Activated CD4-positive, alpha-beta T cell treated with anti-CD3 and anti-CD28 coated beads, Interleukin-2, Interleukin-6, amounts not matched to agents 100 ng/mL and 50 ng/mL, durations not matched to agents 16 hours and 8 hours (primary cell): Measurements from ENCODE around the gene DBP.
"Not testable (repeated sequence)": the region's sequence is repeated elsewhere in the genome, so short reads cannot be mapped to it uniquely, and the experiment has no call there.

Experiments used
- DNase-seq: peaks from one replicate; pipeline ENCODE4 v3.0.0-alpha.2; 2020

The DBP gene

GRCh38 chr19:48664476-48664875 lies 27.3 kb upstream of the DBP start:
- no peak for DNase-seq

GRCh38 chr19:48663667-48664066 lies 26.5 kb upstream of the DBP start:
- no peak for DNase-seq

DNA sequence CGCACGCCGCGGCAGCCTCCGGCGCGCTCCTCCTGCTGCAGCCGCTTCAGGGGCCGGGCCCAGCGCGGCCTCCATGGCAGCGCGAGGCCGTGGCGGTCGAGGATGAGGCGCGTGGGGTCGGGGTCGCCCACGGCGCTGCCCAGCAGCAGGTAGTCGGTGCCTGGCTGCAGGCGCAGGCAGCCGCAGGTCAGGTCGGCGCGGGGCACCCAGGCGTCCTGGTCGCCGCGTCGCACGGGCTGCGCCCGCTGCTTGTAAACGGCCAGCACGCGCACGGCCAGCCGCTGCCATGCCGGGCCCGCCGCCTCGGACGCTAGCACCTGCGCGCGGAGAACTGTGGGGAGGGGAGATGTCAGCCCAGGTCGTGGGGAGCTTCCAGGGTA lies 24.5 kb upstream of the DBP start:
- DNase-seq: no peak

DNA sequence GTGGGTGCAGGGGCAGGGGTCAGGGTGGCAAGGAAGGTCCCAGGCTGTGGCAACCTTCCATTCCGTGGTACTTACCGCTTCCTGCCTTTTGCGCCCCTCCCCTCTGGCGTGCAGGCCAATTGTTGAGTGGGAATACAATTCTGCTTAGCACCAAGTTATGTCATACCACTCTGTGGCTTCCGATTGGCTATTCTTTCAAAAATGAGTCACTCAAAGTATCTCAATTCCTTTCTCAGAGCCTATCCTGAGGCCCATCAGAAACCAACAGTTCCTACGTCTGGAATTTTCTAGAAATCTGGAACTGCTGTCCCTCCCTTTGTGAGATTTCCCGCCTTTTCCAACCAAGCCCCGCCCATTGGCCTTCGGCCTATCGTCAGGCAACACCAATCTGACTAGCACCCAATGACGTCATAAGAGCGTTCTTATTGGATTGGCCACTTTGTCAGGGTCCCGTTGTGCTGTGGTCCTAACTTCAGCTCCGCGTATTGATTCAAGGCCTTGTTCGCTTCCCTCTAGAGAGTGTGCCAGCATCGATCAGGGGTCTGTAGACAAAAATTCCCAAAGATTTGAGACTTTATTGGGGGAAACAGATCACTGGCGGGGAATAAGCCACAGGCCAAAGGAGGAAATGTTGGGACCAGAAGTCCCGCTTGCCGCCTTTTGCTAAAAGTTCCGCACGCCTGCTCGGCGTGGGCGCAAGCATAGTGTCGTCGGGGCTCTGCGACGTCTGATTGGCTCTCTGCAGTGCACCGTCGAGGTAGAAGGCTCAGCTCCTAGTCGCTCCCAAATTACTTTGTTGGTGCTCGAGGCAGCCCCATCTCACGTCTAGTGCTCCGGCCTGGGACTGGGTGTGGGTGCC lies 23.9 kb upstream of the DBP start:
- DNase-seq: peak; percentile 94

- peak; percentile 18 for DNase-seq
Measured at GRCh38 chr19:48659768-48660167, 22.6 kb upstream of the DBP start.

GRCh38 chr19:48658483-48658882 lies 21.3 kb upstream of the DBP start:
- no peak for DNase-seq

DNA sequence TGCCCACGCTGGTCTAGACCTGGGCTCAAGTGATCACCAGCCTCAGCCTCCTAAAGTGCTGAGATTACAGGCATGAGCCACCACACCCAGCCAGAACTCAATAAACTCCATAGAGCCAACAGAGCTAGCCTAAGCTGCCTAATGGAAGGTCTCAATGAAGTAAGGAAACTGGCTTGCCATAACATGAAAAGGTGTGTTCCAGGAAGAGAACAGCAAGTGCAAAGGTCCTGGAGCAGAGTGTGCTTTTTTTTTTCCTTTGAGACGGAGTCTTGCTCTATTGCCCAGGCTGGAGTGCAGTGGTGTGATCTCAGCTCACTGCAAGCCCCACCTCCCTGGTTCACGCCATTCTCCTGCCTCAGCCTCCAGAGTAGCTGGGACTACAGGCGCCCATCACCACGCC lies 20.6 kb upstream of the DBP start:
- not testable (repeated sequence) for DNase-seq

DNA sequence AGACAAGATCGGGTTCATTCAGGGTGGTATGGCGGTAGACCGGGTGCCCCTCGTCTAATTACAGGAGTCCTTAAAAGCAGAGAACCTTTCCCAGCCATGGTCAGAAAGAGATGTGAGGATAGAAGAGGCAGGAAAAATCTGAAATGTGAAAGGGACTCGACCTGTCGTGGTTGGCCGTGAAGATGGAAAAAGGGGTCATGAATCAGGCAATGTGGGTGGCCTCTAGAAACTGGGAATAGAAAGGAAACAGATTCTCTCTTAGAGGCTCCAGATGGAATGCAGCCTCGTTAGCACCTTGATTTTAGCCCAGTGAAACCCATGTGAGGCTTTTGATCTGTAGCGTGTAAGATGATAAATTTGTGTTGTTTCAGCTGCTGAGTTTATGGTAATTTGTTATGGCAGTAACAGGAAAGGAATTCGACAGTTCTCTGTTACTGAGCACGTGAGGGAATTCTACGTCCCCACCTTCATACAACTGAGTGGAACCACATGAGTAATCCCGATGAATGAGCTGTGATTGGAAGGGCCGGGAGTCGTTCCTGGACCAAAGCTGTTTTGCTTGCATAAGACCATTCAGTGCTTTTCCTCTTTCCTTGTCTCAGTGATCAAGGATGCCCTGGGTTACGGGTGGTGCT lies 19.8 kb upstream of the DBP start:
- DNase-seq: no peak

GRCh38 chr19:48654299-48655059 lies 17.3 kb upstream of the DBP start:
- DNase-seq: no peak

DNA sequence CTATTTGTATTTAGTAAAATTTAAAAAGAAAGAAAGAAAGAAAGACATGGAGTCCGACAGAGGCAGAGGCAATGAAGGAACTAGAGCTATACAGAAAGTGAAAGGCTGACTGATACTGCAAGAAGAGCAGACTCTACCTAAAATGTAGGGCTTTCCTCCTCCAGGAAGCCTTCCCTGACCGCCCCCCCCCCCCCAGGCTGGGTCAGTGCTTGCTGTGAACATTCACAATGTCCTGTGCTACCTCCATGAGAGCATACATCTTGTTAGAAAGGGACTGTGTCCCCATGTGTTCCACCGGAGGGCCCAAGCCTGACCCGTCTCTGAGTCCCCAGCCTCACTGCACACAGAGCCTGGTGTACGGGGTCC lies 14.5 kb upstream of the DBP start:
- DNase-seq: no peak

- no peak for DNase-seq
Measured at GRCh38 chr19:48650974-48651682, 13.9 kb upstream of the DBP start.

- no peak for DNase-seq
Measured at GRCh38 chr19:48648134-48648533, 11.0 kb upstream of the DBP start.

DNA sequence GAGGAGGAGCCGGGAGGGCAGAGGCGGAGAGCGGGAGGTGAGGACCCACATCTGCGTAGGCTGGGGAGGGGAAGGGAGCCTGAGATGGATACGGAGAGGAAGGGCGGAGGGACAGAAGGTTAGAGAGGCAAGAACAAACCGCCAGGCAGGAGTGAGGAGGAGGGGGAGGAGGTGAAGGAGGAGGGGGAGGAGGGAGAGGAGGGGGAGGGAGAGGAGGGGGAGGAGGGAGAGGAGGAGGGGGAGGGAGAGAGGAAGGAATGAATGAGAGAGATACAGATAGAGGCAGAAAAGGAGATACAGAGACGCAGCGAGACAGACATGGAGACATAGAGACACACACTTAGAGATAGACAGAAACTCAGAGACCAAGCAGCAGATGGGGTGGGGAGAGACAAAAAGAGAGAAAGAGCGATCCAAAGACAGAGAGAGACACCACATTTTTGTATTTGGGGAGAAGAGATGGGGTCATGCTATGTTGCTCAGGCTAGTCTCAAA lies 9.6 kb upstream of the DBP start:
- no peak for DNase-seq

- peak; percentile 95 for DNase-seq
Measured at GRCh38 chr19:48646001-48646721, 9.0 kb upstream of the DBP start, which contains the start of gene CA11. Gene CA11 (minus strand): TSS chr19:48646187. CDS start chr19:48645632, 555 bp downstream.

DNA sequence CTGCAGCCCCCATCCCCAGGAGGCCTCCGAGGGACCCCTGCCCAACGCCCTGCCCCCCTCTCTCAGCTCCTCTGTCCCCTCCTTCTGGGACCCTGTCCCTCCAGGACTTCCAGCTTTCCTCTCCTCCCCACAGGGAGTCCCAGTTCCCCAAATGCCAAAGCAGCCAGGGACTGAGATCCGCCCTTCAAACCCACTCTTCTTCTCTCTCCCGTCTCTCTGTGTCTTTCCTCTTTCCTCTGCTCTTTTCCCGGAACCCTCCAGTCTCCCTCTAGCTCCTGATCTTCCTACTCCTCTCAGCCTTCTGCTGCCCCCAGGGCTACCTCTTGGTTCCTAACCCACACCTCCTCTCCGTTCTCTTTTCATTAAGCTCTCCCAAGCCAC lies 8.4 kb upstream of the DBP start:
- DNase-seq: no peak

- peak; percentile 83 for DNase-seq
Measured at GRCh38 chr19:48644839-48645619, 7.8 kb upstream of the DBP start.

GRCh38 chr19:48644355-48644754 lies 7.2 kb upstream of the DBP start:
- DNase-seq: no peak

GRCh38 chr19:48642862-48643261 lies 5.7 kb upstream of the DBP start:
- DNase-seq: no peak

GRCh38 chr19:48641850-48642249 lies 4.7 kb upstream of the DBP start:
- DNase-seq: no peak

GRCh38 chr19:48639483-48640375 lies 2.5 kb upstream of the DBP start:
- DNase-seq: no peak
